NCI-H510A treated with DMSO at 0.1 percent for 48 hours (cell line): Measurements from ENCODE around the gene BSG.
"Not testable (repeated sequence)": the region's sequence is repeated elsewhere in the genome, so short reads cannot be mapped to it uniquely, and the experiment has no call there.

ENCODE experiments used
- DNase-seq: peaks from one replicate; lab custom pipeline; 2025; lab: John Stamatoyannopoulos, UW

BSG gene

DNA sequence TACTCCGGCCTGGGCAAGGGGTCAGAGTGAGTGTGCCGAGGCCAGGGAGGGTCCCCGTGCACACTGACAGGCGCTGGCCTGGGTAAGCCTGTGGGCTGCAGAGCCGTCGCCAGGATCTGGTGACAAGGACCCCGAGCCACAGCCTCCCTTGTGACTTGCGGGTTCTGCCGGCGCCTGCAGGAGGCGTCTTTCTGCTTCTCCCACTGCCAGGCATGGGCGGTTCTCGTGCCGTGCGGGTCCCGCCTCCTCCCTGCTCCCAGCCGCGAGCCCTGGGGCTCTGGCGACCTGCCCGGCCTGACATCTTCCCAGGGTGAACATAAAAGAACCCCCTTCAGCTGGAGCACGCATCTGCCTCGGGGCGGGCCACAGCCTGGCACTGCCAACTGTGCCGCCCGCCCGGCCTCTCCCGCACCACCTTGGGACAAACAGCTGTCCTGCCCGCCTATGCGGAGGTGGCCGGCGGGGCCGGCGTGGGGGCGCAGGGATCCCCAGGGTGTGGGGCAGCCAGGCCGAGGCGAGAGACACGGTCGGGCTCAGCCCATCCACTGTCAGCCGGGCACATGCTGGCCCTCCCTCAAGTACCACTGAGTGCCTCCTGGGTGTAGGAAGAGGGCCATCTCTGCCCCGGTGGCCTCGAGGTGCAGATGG lies 15.8 kb downstream of the BSG start:
- DNase-seq, result peak; percentile 71

DNA sequence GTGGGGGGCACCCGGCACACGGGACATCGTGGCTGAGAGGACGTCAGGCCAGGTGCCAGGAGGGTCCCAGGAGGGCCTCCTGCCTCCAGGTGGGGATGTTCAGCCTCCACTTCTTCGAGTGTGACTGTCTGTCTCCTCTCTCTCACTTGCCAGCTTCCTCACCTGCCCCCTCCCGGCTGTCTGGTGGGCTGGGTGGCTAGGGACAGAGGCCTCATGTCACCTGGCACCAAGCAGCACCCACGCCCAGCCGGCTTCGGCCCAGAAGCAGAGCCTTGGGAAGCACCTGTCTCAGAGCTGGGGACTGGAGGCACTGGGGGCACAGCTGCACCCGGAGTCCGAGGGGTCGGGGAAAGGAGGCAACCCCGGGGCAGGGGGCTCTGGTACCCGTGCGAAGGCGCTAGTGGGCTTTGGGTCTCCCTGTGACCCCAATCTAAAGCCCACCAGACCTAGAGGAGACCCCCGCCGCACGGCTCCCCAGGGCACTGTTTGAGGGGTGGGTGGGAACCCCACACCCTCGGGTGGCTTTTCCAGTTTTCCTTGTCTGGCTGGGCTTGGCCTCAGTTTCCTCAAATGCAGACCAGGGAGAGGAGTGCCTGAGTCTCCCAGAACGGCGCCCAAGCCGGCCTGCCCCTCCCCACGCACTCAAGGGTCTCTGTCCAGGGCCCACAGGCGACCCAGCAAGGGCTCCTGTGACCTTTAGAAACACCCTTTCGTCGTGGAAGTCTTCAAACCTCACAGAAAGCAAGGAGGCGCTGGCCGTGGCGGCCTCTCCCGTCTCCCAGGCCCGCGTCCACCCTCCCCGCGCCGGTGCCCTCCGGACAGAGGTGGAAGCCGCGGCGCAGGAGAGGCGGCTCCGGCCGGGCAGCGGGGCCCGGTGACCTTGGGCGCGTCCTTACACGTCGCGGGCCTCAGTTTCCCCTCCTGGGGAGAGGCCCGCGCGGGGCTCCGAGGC lies 16.6 kb downstream of the BSG start:
- DNase-seq, result peak; percentile 31

DNA sequence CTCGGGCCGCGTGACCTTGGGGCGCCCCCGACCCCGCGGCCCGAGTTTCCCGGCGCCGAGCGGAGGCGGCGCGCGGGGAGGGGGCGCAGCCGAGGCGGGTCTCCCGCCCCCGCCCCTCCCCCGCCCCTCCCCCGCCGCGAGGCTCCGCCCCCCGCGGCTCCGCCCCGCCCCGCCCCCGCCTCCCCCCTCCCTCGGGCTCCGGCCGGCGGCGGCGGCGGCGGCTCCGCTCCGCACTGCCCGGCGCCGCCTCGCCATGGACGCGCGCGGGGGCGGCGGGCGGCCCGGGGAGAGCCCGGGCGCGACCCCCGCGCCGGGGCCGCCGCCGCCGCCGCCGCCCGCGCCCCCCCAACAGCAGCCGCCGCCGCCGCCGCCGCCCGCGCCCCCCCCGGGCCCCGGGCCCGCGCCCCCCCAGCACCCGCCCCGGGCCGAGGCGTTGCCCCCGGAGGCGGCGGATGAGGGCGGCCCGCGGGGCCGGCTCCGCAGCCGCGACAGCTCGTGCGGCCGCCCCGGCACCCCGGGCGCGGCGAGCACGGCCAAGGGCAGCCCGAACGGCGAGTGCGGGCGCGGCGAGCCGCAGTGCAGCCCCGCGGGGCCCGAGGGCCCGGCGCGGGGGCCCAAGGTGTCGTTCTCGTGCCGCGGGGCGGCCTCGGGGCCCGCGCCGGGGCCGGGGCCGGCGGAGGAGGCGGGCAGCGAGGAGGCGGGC lies 17.4 kb downstream of the BSG start, which contains the start of gene HCN2:
Gene HCN2 (plus strand): TSS at position 189 of the 703 bp plus-strand sequence. CDS start 65 bp downstream, at position 254.
- no peak for DNase-seq

DNA sequence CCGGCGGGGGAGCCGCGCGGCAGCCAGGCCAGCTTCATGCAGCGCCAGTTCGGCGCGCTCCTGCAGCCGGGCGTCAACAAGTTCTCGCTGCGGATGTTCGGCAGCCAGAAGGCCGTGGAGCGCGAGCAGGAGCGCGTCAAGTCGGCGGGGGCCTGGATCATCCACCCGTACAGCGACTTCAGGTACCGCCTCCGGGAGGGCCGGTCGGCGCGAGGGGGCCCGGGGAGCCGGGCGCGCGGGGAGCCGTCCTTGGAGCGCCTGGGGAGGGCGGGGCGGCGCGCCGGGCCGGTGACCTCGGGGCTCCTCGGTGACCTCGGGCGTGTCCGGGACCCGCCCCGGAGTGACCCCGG lies 18.0 kb downstream of the BSG start:
- DNase-seq, result peak; percentile 16

DNA sequence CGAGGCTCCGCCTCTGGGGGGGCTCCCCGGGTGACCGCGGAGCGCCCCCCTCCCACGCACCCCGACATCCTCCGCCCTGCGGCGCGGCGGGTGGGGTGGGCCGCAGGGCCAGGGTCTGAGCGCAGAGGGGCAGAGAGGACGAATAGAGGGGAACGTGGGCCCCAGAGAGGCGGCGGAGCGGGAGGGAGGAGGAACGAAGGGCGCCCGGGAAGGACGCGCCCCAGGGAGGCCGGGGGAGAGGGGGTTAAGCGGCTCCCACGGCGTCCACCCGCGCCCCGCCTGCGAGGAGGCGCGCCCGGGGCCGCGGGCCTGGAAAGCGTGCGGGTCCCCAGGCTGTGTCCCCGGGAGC lies 18.3 kb downstream of the BSG start:
- DNase-seq, result no peak

DNA sequence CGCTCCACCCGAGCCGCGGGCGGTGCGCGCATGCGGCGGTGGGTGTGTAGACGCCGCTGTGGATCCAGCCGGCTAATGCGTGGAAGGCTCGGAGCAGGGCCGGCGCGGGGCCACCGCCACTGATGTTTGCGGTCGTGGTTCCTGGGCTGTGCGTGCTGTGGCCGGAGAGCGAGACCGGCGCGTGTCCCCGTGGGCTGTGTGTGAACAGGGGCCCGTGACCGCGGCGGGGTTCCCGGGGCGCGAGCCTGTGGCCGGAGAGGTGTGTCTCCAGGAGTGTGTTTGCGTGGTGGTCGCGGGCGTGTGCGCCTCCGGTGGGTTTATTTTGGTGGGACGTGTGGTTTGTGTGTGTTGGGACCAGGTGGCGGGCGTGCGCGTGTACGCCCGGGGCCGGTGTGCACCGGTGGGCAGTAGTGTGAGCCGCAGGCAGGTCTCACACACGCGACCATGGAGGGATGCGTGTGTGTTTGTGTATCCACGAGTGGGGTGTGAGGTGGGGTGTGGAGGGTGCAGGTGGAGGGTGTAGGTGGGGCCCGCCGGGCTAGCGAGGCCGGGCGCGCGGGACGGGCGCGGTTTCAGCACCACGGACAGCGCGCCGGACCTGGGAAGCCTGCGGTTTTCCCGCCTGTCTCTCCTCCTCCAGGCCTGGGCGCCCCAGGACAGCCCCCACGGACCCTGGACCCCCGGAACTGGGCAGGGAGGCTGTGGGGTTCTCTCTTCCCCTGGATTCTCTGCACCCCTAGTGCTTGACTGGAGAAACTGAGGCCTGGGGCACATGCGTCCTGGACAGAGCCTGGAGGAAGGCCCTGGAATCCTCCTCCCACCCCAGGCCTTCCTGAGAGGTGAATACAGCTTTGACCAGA lies 18.9 kb downstream of the BSG start:
- no peak for DNase-seq

DNA sequence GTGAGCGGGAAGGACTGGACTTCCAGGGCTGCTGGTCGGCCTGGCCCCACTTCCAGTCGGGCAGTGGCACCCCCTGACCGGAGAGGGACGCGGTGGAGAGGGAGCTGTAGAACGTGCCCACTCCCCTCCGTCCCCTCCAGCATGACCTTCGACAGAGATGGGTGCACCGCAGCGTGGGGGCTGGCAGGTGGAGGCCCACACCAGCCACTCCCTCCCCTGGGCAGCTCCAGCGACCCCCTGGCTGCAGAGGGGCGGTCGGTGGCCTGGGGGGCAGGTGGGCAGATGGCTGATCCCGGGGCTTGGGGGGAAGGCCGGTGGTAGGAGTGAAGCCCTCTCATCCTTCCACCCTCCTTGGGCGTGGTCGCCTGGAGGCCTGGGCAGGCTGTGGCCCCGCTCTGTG lies 19.7 kb downstream of the BSG start:
- no peak for DNase-seq

DNA sequence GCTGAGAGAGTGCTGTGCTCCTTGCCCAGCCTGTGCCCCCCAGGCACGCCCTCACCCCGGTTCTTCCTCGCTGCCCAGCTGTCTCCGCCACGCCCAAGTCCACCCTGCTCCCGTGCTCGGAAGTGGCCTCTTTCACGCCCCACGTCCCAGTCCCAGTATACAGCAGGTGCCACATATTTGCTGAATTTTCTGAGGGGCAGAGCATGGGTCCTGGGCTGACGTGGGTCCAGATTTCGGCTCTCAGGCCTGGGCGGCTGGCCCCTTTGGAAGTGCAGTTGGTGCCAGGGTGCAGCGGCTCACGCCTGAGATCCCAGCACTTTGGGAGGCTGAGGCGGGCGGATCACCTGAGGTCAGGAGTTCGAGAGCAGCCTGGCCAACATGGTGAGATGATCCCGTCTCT lies 20.7 kb downstream of the BSG start:
- no peak for DNase-seq

DNA sequence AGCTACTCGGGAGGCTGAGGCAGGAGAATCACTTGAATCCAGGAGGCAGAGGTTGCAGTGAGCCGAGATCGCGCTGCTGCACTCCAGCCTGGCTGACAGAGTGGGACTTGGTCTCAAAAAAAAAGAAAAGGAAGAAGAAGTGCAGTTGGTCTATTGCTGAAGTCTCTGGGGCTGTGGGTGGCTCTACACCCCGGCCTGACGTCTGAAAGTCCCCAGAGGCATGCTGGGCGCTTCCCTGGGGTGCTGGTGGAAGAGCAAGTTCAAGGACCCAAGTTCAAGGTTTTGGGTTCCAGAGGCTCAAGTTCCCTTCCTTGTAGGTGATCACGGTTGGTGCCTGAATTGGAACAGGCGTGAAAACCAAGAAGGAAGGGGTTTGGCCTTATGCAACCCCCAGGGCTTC lies 21.1 kb downstream of the BSG start:
- DNase-seq, result no peak

DNA sequence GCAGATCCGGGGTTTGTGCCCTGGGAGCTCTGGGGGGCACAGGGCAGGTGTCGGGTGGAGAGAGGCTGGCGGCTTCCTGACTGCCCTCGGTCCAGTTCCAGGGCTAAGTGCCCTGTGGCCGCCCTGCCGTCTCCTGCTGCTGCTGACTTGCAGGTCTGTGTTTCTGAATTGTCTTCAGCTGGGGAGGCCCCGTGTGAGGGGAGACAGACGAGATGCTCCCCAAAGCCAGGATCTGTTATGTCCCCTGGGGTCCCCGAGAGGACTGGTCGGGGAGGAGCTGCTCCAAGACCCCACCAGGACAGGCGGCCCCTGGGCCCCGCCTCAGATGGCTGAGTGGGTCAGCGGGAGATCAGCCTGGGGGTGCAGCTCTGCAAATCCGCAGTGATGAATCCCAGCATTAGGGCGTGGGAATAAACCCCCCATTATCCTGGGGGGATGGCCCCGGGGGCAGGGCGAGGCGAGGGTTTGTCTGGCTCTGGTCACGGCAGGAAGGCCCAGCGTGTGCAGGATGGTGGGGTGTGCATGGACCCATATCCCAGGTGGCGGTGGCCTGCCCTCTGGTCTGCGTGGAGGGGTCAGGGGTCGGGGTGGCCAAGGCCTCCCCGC lies 22.0 kb downstream of the BSG start:
- DNase-seq, result no peak

DNA sequence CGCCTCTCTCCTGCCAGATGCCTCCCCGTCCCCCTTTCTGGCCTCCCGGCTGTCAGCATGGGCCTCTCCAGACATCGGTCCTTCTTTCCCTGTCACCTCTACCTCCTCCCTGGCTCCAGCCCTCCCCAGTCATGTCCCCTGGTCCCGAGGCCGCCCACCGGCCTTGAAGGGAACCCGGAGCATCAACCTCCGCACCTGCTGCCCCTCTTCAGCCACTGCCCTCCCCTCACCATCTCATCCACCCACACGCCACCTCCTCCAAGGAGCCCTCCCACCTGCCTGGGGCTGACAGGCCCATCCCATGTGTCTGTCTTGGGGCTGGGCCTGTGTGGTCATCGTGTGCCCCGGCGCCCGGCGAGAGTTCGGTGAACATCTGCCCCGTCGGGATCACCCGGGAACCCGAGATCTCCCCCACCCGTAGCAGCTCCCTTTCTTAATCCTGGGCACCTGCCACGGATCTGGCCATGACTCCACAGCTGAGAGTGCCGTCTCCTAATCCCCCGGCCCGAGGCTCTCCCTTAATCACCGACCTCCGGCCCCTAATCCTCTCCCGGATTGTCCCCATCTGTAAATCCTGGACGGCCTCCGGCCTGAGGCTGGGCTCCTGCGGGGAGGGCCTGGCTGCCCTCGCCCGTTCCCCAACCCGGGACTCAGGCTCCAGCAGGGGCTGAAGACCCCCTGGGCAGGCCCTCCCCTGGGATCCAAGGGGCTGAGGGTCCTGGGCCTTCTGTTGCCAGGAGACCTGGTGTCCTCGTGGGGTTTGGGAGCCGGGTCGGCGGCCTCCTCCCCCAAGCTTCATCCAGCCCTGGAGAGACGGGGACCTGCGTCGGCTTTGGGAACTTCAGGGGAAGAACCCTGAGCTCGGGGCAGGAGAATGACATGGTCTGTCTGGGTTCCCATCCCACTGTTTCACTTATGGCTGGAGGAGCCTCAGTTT lies 23.2 kb downstream of the BSG start:
- DNase-seq, result no peak

DNA sequence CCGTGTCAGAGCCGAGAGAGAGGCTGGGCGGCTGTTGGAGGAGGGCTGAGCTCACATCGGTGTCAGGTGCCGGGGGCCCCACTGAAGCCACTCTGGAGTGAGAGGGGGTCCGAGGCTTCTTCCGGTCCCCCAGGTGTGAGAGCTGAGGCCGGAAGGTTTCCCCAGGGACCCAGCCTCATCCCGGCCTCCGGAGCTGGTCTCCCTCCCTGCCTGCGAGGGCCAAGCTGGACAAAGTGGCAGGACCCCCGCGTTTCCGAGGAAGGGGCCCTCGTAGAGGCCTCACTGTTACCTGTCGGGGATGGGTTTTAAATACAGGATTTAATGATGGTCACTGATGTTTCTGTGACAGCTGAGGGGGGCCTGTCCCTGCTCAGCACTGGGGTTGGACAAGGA lies 23.9 kb downstream of the BSG start:
- no peak for DNase-seq

DNA sequence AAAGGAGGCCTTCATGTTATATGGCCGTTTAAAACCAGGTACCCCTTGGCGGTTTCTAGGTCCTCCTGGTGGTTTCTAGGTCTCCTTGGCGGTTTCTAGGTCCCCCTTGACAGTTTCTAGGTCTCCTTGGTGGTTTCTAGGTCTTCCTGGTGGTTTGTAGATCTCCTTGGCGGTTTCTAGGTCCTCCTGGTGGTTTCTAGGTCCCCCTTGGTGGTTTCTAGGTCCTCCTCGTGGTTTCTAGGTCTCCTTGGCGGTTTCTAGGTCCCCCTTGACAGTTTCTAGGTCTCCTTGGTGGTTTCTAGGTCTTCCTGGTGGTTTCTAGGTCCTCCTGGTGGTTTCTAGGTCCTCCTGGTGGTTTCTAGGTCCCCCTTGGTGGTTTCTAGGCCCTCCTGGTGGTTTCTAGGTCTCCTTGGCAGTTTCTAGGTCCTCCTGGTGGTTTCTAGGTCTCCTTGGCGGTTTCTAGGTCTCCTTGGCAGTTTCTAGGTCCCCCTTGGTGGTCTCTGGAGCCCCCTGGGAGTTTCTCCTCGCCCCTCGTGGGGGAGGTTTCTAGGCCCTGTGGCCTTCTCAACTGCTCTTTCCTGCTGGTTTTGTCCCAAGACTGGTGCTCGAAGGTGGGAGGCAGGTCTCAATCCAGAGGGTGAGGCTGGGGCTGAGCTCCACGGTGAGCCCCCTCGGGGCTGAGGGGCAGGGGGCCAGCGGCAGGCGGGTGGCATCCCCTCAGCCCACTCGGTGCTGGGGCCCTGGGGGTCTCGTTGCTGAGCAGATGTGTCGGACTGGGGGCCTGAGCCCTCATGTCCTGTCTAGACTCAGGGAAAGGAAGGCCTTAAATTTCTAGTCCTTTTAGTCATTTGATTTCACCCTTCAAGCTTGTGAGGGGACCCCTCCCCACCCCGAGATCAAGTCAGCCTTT lies 25.3 kb downstream of the BSG start:
- DNase-seq, result no peak

DNA sequence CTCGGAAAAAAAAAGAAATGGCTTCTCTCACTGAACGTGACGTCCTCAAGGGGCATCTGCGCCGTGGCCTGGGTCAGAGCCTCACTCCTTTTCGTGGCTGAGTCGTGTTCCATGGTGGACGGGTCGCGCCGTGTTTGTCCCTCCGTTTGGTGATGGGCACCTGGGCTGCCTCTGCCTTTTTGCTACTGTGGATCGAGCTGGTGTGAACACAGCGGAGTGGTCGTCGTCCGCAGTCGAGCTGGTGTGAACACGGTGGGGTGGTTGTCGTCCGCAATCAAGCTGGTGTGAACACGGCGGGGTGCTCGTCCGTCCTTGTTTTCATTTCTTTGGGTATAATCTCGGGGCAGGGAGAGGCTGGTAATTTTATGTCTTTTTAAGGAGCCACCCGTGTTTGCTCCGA lies 28.9 kb downstream of the BSG start:
- no peak for DNase-seq

DNA sequence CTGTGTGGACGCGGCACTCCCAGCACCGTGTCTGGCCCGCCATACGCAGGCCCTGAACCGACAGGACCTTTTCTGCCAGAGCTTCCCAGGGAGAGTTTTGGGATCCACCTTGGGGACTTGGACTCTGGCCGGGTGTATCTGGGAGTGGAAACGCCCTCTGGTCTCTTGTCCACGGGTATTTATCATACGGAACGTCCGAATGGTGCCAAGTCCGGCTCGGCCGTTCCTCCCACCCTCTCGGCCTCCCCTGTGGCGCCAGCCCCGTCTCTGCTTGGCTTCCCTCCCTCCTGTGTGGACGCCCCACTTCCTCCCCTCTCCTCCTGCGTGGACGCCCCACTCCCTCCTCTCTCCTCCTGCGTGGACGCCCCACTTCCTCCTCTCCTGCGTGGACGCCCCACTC lies 29.4 kb downstream of the BSG start:
- no peak for DNase-seq

DNA sequence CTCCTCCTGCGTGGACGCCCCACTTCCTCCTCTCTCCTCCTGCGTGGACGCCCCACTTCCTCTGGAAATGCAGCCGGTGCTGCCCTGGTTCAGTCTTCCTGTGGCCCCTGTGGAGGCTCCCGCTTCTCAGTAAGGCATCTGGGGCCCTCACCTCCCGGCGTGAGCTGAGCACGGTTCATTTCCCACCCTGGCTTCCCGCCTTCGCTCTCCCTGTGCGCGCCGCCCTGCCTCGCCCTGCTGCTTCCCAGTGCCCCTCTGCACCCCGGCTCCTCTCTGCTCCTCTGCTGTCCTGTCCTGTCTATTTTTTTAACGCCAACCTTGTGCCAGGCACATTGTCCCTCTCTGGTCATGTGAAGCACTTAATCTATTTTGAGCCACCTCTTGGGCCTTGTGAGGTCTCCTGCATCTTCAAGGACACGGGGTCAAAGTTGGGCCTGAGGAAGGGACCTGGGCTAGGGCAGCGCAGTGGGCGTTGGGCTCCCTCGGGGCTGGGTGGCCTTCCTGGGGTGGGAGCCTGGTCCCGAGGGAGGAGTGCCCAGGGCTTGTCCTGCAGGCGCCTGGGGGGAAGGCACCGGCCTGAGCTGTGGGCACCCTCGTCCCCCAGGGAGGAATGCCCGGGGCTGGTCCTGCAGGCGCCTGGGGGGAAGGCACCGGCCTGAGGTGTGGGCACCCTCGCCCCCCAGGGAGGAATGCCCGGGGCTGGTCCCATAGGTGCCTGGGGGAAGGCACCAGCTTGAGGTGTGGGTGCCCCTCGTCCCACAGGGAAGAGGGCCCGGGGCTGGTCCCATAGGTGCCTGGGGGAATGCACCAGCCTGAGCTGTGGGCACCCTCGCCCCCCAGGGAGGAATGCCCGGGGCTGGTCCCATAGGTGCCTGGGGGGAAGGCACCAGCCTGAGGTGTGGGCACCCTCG lies 30.2 kb downstream of the BSG start:
- DNase-seq, result no peak

DNA sequence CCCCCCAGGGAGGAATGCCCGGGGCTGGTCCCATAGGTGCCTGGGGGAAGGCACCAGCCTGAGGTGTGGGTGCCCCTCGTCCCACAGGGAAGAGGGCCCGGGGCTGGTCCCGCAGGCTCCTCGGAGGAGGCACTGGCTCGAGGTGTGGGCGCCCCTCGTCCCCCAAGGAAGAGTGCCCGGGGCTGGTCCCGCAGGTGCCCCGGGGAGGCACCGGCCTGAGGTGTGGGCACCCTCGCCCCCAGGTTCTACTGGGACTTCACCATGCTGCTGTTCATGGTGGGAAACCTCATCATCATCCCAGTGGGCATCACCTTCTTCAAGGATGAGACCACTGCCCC lies 30.9 kb downstream of the BSG start:
- DNase-seq, result not testable (repeated sequence)

DNA sequence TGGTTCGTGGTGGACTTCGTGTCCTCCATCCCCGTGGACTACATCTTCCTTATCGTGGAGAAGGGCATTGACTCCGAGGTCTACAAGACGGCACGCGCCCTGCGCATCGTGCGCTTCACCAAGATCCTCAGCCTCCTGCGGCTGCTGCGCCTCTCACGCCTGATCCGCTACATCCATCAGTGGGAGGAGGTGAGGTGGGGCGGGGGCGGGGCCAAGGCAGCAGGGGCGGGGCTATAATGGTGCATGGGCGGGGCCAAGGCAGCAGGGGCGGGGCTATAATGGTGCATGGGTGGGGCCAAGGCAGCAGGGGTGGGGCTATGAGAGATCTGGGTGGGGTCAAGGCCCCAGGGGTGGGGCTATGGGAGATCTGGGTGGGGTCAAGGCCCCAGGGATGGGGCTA lies 31.4 kb downstream of the BSG start:
- DNase-seq, result not testable (repeated sequence)
